SJCRH30 (cell line): ENCODE results near the gene TERT. TPM values are rescaled to one million over a fixed set of nuclear protein-coding genes. Genes with fewer than 3 reads are reported as not detected.

ENCODE experiments used
- DNase-seq, 2 experiments: peaks; one replicate each; pipeline ENCODE4 v3.0.0-alpha.2; 2015 to 2020
- H3K27ac ChIP-seq: fragments of 250-450 bp; sonication (Bioruptor Pico); 2 replicates; pipeline ENCODE4 v1.5.1; 2020; ENCODE audit warnings: mild to moderate bottlenecking, moderate library complexity
- H3K27me3 ChIP-seq: fragments of 250-450 bp; sonication (Bioruptor Pico); 2 replicates; pipeline ENCODE4 v1.5.1; 2020; ENCODE audit warnings: mild to moderate bottlenecking, moderate library complexity
- H3K36me3 ChIP-seq: fragments of 250-450 bp; sonication (Bioruptor Pico); 2 replicates; pipeline ENCODE4 v1.5.1; 2020; ENCODE audit warnings: mild to moderate bottlenecking, moderate library complexity
- H3K4me1 ChIP-seq: fragments of 250-450 bp; sonication (Bioruptor Pico); 2 replicates; pipeline ENCODE4 v1.5.1; 2020; ENCODE audit warnings: mild to moderate bottlenecking, moderate library complexity
- H3K4me3 ChIP-seq: fragments of 250-450 bp; sonication (Bioruptor Pico); 2 replicates; pipeline ENCODE4 v1.5.1; 2020; ENCODE audit warnings: mild to moderate bottlenecking, moderate library complexity
- H3K9me3 ChIP-seq: fragments of 250-450 bp; sonication (Bioruptor Pico); replicated peaks from 2 replicates; pipeline ENCODE4 v1.5.1; 2020; ENCODE audit warnings: mild to moderate bottlenecking, moderate library complexity
- total RNA-seq: library from RNA; depleted of rRNA; stranded (reverse); fragments of >200 nt; shearing (Covaris generic); gene quantifications from 2 replicates; pipeline ENCODE4 v1.2.3, GENCODE V29; 2014

TERT gene
- total RNA-seq, 1 experiment from 2014 or later: not detected

- DNase-seq: no peak
- Histone ChIP-seq H3K27ac (no peak overlapping the region), H3K4me3 (no peak overlapping the region), H3K9me3 (no peaks in the 10 kb centered on the region), H3K27me3 (no peaks in the 10 kb centered on the region), H3K36me3 (peaks cover 9% of the 10 kb centered on the region), H3K4me1 (peaks cover 11% of the 10 kb centered on the region)
These were observed 31.1 kb upstream of the TERT start for GRCh38 chr5:1325870-1326531.

DNA sequence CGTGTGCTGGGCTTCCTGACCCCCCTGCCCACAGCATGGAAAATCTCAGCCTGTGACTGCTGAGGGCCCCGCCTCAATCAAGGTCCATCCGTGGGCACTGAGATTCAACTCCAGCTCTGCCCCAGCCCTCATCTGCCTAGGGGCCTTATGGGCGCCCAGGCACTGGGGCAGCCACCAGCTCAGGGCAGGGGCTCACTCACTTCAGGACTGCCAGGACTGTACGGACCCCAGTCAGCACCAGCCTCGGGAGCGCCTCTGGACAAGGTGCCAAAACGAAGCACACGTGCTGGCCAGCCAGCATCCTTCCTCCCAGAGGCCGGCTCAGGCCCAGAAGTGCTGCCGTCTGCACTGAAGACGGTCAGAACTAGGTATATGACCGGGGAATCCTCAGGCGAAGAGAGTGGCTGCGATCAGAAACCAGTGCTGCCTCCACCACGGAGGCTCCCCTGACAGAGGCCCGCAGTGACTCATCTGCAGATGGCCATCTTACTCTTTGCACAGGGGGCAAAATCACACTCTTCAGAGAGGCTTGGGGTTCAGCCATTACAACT lies 30.4 kb upstream of the TERT start:
- peaks cover 11% of the 10 kb centered on the region for H3K36me3 ChIP-seq

GRCh38 chr5:1324719-1325190 lies 29.9 kb upstream of the TERT start:
- H3K4me3 ChIP-seq: no peak overlapping the region
- no peaks in the 10 kb centered on the region for H3K4me1 ChIP-seq
- no peak overlapping the region for H3K27ac ChIP-seq
- no peak for DNase-seq
- no peaks in the 10 kb centered on the region for H3K9me3 ChIP-seq
- H3K36me3 ChIP-seq: peaks cover 7% of the 10 kb centered on the region; the same call in 1 of the 2 replicates
- no peaks in the 10 kb centered on the region for H3K27me3 ChIP-seq

More for the DNA sequence above, 30.4 kb upstream of the TERT start:
- Histone ChIP-seq H3K4me1 (peaks cover 4% of the 10 kb centered on the region), H3K27ac (no peak overlapping the region), H3K9me3 (no peaks in the 10 kb centered on the region), H3K4me3 (no peak overlapping the region), H3K27me3 (no peaks in the 10 kb centered on the region)
- no peak for DNase-seq

GRCh38 chr5:1324301-1324700 lies 29.4 kb upstream of the TERT start:
- no peak overlapping the region for H3K27ac ChIP-seq
- H3K36me3 ChIP-seq: peaks cover 7% of the 10 kb centered on the region; the same call in 1 of the 2 replicates

GRCh38 chr5:1323803-1324173 lies 28.9 kb upstream of the TERT start:
- peaks cover 7% of the 10 kb centered on the region; the same call in 1 of the 2 replicates for H3K36me3 ChIP-seq
- H3K9me3 ChIP-seq: no peaks in the 10 kb centered on the region
- no peak overlapping the region for H3K27ac ChIP-seq
- H3K4me3 ChIP-seq: no peak overlapping the region
- no peaks in the 10 kb centered on the region for H3K4me1 ChIP-seq
- no peak for DNase-seq
- H3K27me3 ChIP-seq: no peaks in the 10 kb centered on the region

More at GRCh38 chr5:1324301-1324700, 29.4 kb upstream of the TERT start:
- no peaks in the 10 kb centered on the region for H3K9me3 ChIP-seq
- no peak overlapping the region for H3K4me3 ChIP-seq
- DNase-seq: no peak
- H3K4me1 ChIP-seq: no peaks in the 10 kb centered on the region
- H3K27me3 ChIP-seq: no peaks in the 10 kb centered on the region

- Histone ChIP-seq H3K4me3 (no peak overlapping the region), H3K27me3 (no peaks in the 10 kb centered on the region), H3K27ac (no peak overlapping the region), H3K9me3 (no peaks in the 10 kb centered on the region), H3K36me3 (peaks cover 7% of the 10 kb centered on the region; the same call in 1 of the 2 replicates), H3K4me1 (no peaks in the 10 kb centered on the region)
- DNase-seq: no peak
These were observed 28.3 kb upstream of the TERT start for GRCh38 chr5:1322955-1323802.

DNA sequence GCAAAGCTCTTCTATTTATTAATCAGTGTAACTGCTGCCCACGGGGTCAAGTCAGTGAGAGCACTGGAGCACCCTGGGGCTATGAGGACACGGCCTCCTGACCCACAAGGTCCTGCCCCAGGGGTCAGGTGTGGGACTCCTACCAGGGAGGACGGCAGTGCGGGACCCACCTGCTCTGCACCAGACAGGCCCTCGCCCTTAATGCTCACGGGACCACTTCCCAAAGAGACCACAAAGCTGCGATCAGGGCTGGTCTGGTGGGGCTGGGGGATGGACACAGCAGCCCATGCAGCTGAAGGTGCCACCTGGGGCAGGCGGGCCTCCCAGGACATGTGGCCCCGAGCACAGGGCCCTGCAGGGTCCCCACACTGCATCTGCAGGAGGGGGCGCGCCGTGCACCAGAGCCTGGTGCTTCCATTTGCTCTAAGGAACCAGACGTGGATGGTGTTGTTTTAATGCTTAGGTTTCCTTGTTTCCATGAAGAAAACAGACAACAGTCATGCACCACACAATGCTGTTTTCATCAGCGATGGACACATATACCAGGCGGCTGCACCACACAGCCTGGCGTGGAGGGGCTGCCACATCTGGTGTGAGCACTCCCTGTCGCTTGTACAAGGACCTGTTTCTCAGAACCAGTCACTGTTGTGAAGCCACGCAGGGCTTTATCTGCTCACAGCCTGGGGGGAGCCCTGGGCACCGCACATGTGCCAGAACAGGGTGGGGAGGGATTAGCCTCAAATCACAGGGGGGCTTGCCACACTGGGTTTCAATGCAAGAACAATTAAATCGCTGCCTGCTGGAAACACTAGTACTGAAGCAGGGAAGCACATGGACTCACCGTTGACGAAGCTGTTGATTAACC lies 27.4 kb upstream of the TERT start:
- Histone ChIP-seq H3K4me3 (no peak overlapping the region), H3K9me3 (no peaks in the 10 kb centered on the region), H3K4me1 (no peaks in the 10 kb centered on the region), H3K27ac (no peak overlapping the region), H3K27me3 (no peaks in the 10 kb centered on the region), H3K36me3 (peaks cover 7% of the 10 kb centered on the region; the same call in 1 of the 2 replicates)
- no peak for DNase-seq

GRCh38 chr5:1321576-1321975 lies 26.7 kb upstream of the TERT start:
- peaks cover 7% of the 10 kb centered on the region; the same call in 1 of the 2 replicates for H3K36me3 ChIP-seq
- no peak for DNase-seq
- H3K27ac ChIP-seq: no peak overlapping the region
- no peak overlapping the region for H3K4me3 ChIP-seq
- H3K27me3 ChIP-seq: no peaks in the 10 kb centered on the region
- no peaks in the 10 kb centered on the region; the same call in 1 of the 2 replicates for H3K4me1 ChIP-seq
- no peaks in the 10 kb centered on the region for H3K9me3 ChIP-seq

GRCh38 chr5:1320436-1321344 lies 25.8 kb upstream of the TERT start:
- H3K9me3 ChIP-seq: no peaks in the 10 kb centered on the region
- peaks cover 5% of the 10 kb centered on the region; the same call in 1 of the 2 replicates for H3K36me3 ChIP-seq
- DNase-seq: no peak
- H3K27ac ChIP-seq: no peak overlapping the region
- H3K4me3 ChIP-seq: no peak overlapping the region
- no peaks in the 10 kb centered on the region for H3K27me3 ChIP-seq
- H3K4me1 ChIP-seq: peaks cover 9% of the 10 kb centered on the region

- Histone ChIP-seq H3K27ac (no peak overlapping the region), H3K27me3 (no peaks in the 10 kb centered on the region), H3K4me1 (peaks cover 9% of the 10 kb centered on the region), H3K9me3 (no peaks in the 10 kb centered on the region), H3K36me3 (0 out of 2 replicates have a peak, but pooled peaks cover 5% of the 10 kb centered on the region), H3K4me3 (no peak overlapping the region)
- DNase-seq: no peak
These were observed 24.8 kb upstream of the TERT start for GRCh38 chr5:1319436-1320256.

- H3K4me3 ChIP-seq: no peak overlapping the region
- no peaks in the 10 kb centered on the region for H3K9me3 ChIP-seq
- H3K36me3 ChIP-seq: 0 out of 2 replicates have a peak, but pooled peaks cover 4% of the 10 kb centered on the region
- peaks cover 9% of the 10 kb centered on the region for H3K4me1 ChIP-seq
- DNase-seq: no peak
- H3K27me3 ChIP-seq: no peaks in the 10 kb centered on the region
- no peak overlapping the region for H3K27ac ChIP-seq
These were observed 23.9 kb upstream of the TERT start for GRCh38 chr5:1318659-1319251.

DNA sequence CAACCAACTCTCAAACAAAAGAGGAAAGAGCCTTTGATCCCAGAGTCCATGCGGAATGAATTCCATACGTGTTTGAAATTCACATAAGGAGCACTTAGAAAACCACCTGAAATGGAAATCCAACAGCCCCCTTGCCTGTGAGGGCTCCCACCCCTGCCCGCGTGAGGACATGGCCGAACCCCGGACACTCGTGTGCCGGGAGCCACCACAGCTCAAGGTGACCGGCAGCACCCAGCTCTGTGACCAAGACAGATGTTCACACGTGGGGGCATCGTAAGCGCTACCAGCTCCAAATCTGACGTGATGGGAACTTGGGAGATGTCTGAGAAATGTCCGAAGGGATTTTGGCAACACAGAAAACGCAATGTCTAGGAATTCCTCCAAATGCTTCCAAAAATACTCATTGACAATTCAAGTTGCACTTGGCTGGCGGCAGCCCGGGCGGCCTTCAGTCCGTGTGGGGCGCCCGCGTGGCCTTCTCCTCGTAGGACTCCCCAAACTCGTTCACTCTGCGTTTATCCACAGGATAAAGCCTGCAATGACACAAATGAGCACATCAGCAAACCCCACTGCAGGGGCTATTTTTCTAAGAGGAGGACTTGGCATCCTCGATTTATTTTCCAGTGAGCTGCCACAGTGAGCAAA lies 23.2 kb upstream of the TERT start:
- no peak overlapping the region for H3K4me3 ChIP-seq
- no peaks in the 10 kb centered on the region for H3K27me3 ChIP-seq
- DNase-seq: no peak
- peaks cover 9% of the 10 kb centered on the region for H3K4me1 ChIP-seq
- H3K9me3 ChIP-seq: no peaks in the 10 kb centered on the region
- H3K27ac ChIP-seq: no peak overlapping the region
- H3K36me3 ChIP-seq: 0 out of 2 replicates have a peak, but pooled peaks cover 4% of the 10 kb centered on the region
